ENCODE results near the gene MT1HL1.

- TF ChIP-seq CTCF (IDR thresholded peaks at IDR 0.05; ENCODE audit: low read length) (no peak), EZH2 (optimal IDR thresholded peaks at IDR 0.05; ENCODE audit: low read depth, low read length) (no peak)
These were observed 3.1 kb upstream of the MT1HL1 start for GRCh38 chr1:237007147-237007881.

Data from MM.1S (cell line).